Activated T-helper 1 cell treated with Interleukin-2 at 50 U/mL for 16 hours (primary cell): Measurements from ENCODE around the gene PRSS33.

Source experiments
- DNase-seq: peaks from one replicate; pipeline ENCODE4 v3.0.0-alpha.2; 2020; ENCODE audit warnings: low read depth

PRSS33 gene

GRCh38 chr16:2820836-2821486, 33.6 kb upstream of the PRSS33 start:
- DNase-seq, result no peak

GRCh38 chr16:2819939-2820835, 32.8 kb upstream of the PRSS33 start:
- DNase-seq, result no peak

- no peak for DNase-seq
Measured at GRCh38 chr16:2819179-2819938, 32.0 kb upstream of the PRSS33 start.

- no peak for DNase-seq
Measured at GRCh38 chr16:2818272-2818876, 31.0 kb upstream of the PRSS33 start.

- DNase-seq, result no peak
Measured at GRCh38 chr16:2817340-2818271, 30.2 kb upstream of the PRSS33 start.

GRCh38 chr16:2816751-2817339, 29.5 kb upstream of the PRSS33 start, which contains the start of gene PRSS21:
Gene PRSS21, plus strand, starts transcription at chr16:2817237. Its CDS starts 32 bp downstream, at chr16:2817269.
- peak; percentile 17 for DNase-seq

GRCh38 chr16:2815299-2815771, 28.0 kb upstream of the PRSS33 start:
- DNase-seq, result no peak

- no peak for DNase-seq
Measured at GRCh38 chr16:2814551-2815298, 27.4 kb upstream of the PRSS33 start.

GRCh38 chr16:2813771-2814221, 26.4 kb upstream of the PRSS33 start:
- DNase-seq, result no peak

- no peak for DNase-seq
Measured at GRCh38 chr16:2811703-2812471, 24.5 kb upstream of the PRSS33 start.

GRCh38 chr16:2810651-2811050, 23.3 kb upstream of the PRSS33 start:
- no peak for DNase-seq

GRCh38 chr16:2809149-2809760, 21.9 kb upstream of the PRSS33 start:
- DNase-seq, result no peak

- no peak for DNase-seq
Measured at GRCh38 chr16:2808181-2808580, 20.8 kb upstream of the PRSS33 start.

GRCh38 chr16:2806286-2806685, 18.9 kb upstream of the PRSS33 start:
- DNase-seq, result no peak

- no peak for DNase-seq
Measured at GRCh38 chr16:2804728-2805127, 17.4 kb upstream of the PRSS33 start.

GRCh38 chr16:2803545-2804195, 16.3 kb upstream of the PRSS33 start:
- no peak for DNase-seq

- no peak for DNase-seq
Measured at GRCh38 chr16:2799859-2800226, 12.5 kb upstream of the PRSS33 start.
